K562 (cell line): ENCODE measurements around the gene LAGE3. TPM values are rescaled to one million over a fixed set of nuclear protein-coding genes. Genes with fewer than 3 reads are reported as not detected.

Experiments
- HLTF ChIP-seq: fragments of 450-650 bp; IDR thresholded peaks from 2 replicates; pipeline ENCODE4 v1.6.1; 2016
- HMGN3 ChIP-seq: IDR thresholded peaks from 2 replicates; pipeline ENCODE4 v1.6.1; 2011; ENCODE audit warnings: borderline replicate concordance, low read depth, mild to moderate bottlenecking, mixed read lengths, low read length; ENCODE audit not compliant: insufficient read length; ENCODE audit errors: extremely low read depth
- ILK ChIP-seq: fragments of 450-650 bp; IDR thresholded peaks from 2 replicates; pipeline ENCODE4 v1.6.1; 2016; ENCODE audit warnings: missing genetic modification characterization, low read depth, mild to moderate bottlenecking, missing compliant biosample characterization, moderate library complexity, borderline replicate concordance
- MTA2 ChIP-seq: fragments of 450-650 bp; IDR thresholded peaks from 2 replicates; pipeline ENCODE4 v1.6.1; 2016; ENCODE audit warnings: low read depth
- PCBP1 ChIP-seq: fragments of 200-400 bp; formaldehyde crosslinking; IDR thresholded peaks from 2 replicates; pipeline ENCODE4 v1.6.1; 2018; ENCODE audit warnings: mild to moderate bottlenecking, low read depth, low read length; ENCODE audit not compliant: poor library complexity, severe bottlenecking
- POLR2G ChIP-seq: fragments of 200-400 bp; formaldehyde crosslinking; IDR thresholded peaks from 2 replicates; pipeline ENCODE4 v1.6.1; 2017; ENCODE audit warnings: low read depth, mild to moderate bottlenecking, antibody characterized with exemption, low read length, moderate library complexity
- TAF1 ChIP-seq: IDR thresholded peaks from 2 replicates; pipeline ENCODE4 v1.6.1; 2011; ENCODE audit warnings: mild to moderate bottlenecking, low read length, moderate library complexity; ENCODE audit not compliant: insufficient read depth, control insufficient read depth, severe bottlenecking; ENCODE audit errors: extremely low read depth
- U2AF1 ChIP-seq: fragments of 200-400 bp; formaldehyde crosslinking; optimal IDR thresholded peaks from 2 replicates; pipeline ENCODE3; 2017; ENCODE audit warnings: mild to moderate bottlenecking, low read depth, low read length, moderate library complexity
- U2AF2 ChIP-seq: fragments of 200-400 bp; formaldehyde crosslinking; optimal IDR thresholded peaks from 2 replicates; pipeline ENCODE3; 2017; ENCODE audit warnings: low read depth, mild to moderate bottlenecking, low read length
- ZKSCAN8 ChIP-seq: fragments of 200-800 bp; sonication (Bioruptor generic); IDR thresholded peaks from 2 replicates; pipeline ENCODE4 v1.6.1; 2016; ENCODE audit warnings: missing genetic modification characterization, missing compliant biosample characterization
- ZNF224 ChIP-seq: sonication (generic); formaldehyde crosslinking; IDR thresholded peaks from 2 replicates; pipeline ENCODE4 v1.8.0; 2022; ENCODE audit warnings: mild to moderate bottlenecking, missing genetic modification reagents
- ZNF324 ChIP-seq: fragments of 250-450 bp; sonication (Bioruptor Pico); IDR thresholded peaks from 2 replicates; pipeline ENCODE4 v1.4.0; 2020; ENCODE audit warnings: mild to moderate bottlenecking
- ZNF668 ChIP-seq: fragments of 250-450 bp; sonication (Bioruptor Pico); IDR thresholded peaks from 2 replicates; pipeline ENCODE4 v1.8.0; 2022; ENCODE audit warnings: mild to moderate bottlenecking, inconsistent platforms
- polyA plus RNA-seq, 8 experiments: library from polyadenylated mRNA; depleted of rRNA in 4 of 8; stranded (reverse) in 5 of 8; unstranded in 3 of 8; fragments of >200 nt; fragmentation: Nextera tagmentation in 2 of 8; fragmentation: Illumina TruSeq in 1 of 8; extraction: Ambion mirVana in 2 of 8; extraction: Trizol in 1 of 8; gene quantifications; 2 replicates each; pipeline versions ENCODE4 v1.2.1 to v1.2.3, GENCODE V29; 2011 to 2014; ENCODE audit warnings: inconsistent platforms in 1 of 8, missing spikeins in 1 of 8
- total RNA-seq, 7 experiments: library from RNA; depleted of rRNA in 6 of 7; stranded (reverse); fragments of >200 nt in 6 of 7; fragmentation: Illumina TruSeq in 2 of 7; extraction: Trizol in 2 of 7; gene quantifications; 2 replicates each; pipeline versions ENCODE4 v1.2.1 to v1.2.3, GENCODE V29; 2011 to 2021; ENCODE audit warnings: low replicate concordance in 1 of 7
- TF ChIP-seq, protein P1 (sequence below): fragments of 250-450 bp; sonication (Bioruptor Pico); IDR thresholded peaks from 2 replicates; pipeline ENCODE4 v1.8.0; 2021; ENCODE audit warnings: mild to moderate bottlenecking, moderate library complexity
- TF ChIP-seq, protein P2 (sequence below): fragments of 250-450 bp; sonication (Bioruptor Pico); IDR thresholded peaks from 2 replicates; pipeline ENCODE4 v1.5.0; 2021
- TF ChIP-seq, protein P3 (sequence below): sonication (generic); formaldehyde crosslinking; IDR thresholded peaks from 2 replicates; pipeline ENCODE4 v1.9.0; 2022; ENCODE audit warnings: mild to moderate bottlenecking, missing genetic modification reagents
- TF ChIP-seq, protein P4 (sequence below): sonication (generic); formaldehyde crosslinking; IDR thresholded peaks from 2 replicates; pipeline ENCODE4 v1.8.0; 2022; ENCODE audit warnings: mild to moderate bottlenecking, missing genetic modification reagents
- TF ChIP-seq, protein P5 (sequence below): sonication (generic); formaldehyde crosslinking; IDR thresholded peaks from 2 replicates; pipeline ENCODE4 v1.8.1; 2023; ENCODE audit warnings: mild to moderate bottlenecking, missing genetic modification reagents

LAGE3 gene
- total and polyA plus RNA-seq, 9 of the 15 experiments (the other 6 are each of a cell fraction or from before 2014, with no cell fraction given): 28.2 to 125 (median 35.8) TPM

- TF ChIP-seq ZKSCAN8 (CRISPR knock-in tag): no peak
- TF ChIP-seq PCBP1: no peak
- TF ChIP-seq U2AF1: no peak
- TF ChIP-seq POLR2G: no peak
- TF ChIP-seq, protein P1, sequence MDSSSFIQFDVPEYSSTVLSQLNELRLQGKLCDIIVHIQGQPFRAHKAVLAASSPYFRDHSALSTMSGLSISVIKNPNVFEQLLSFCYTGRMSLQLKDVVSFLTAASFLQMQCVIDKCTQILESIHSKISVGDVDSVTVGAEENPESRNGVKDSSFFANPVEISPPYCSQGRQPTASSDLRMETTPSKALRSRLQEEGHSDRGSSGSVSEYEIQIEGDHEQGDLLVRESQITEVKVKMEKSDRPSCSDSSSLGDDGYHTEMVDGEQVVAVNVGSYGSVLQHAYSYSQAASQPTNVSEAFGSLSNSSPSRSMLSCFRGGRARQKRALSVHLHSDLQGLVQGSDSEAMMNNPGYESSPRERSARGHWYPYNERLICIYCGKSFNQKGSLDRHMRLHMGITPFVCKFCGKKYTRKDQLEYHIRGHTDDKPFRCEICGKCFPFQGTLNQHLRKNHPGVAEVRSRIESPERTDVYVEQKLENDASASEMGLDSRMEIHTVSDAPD: no peak
- TF ChIP-seq MTA2: no peak
- no peak for TF ChIP-seq ZNF324 (CRISPR knock-in tag)
- TF ChIP-seq, protein P2, sequence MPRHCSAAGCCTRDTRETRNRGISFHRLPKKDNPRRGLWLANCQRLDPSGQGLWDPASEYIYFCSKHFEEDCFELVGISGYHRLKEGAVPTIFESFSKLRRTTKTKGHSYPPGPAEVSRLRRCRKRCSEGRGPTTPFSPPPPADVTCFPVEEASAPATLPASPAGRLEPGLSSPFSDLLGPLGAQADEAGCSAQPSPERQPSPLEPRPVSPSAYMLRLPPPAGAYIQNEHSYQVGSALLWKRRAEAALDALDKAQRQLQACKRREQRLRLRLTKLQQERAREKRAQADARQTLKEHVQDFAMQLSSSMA: no peak
- no peak for TF ChIP-seq ZNF224
- TF ChIP-seq TAF1: no peak
- TF ChIP-seq, protein P3, sequence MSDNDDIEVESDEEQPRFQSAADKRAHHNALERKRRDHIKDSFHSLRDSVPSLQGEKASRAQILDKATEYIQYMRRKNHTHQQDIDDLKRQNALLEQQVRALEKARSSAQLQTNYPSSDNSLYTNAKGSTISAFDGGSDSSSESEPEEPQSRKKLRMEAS (CRISPR knock-in tag): peak; percentile 54
- TF ChIP-seq, protein P4, sequence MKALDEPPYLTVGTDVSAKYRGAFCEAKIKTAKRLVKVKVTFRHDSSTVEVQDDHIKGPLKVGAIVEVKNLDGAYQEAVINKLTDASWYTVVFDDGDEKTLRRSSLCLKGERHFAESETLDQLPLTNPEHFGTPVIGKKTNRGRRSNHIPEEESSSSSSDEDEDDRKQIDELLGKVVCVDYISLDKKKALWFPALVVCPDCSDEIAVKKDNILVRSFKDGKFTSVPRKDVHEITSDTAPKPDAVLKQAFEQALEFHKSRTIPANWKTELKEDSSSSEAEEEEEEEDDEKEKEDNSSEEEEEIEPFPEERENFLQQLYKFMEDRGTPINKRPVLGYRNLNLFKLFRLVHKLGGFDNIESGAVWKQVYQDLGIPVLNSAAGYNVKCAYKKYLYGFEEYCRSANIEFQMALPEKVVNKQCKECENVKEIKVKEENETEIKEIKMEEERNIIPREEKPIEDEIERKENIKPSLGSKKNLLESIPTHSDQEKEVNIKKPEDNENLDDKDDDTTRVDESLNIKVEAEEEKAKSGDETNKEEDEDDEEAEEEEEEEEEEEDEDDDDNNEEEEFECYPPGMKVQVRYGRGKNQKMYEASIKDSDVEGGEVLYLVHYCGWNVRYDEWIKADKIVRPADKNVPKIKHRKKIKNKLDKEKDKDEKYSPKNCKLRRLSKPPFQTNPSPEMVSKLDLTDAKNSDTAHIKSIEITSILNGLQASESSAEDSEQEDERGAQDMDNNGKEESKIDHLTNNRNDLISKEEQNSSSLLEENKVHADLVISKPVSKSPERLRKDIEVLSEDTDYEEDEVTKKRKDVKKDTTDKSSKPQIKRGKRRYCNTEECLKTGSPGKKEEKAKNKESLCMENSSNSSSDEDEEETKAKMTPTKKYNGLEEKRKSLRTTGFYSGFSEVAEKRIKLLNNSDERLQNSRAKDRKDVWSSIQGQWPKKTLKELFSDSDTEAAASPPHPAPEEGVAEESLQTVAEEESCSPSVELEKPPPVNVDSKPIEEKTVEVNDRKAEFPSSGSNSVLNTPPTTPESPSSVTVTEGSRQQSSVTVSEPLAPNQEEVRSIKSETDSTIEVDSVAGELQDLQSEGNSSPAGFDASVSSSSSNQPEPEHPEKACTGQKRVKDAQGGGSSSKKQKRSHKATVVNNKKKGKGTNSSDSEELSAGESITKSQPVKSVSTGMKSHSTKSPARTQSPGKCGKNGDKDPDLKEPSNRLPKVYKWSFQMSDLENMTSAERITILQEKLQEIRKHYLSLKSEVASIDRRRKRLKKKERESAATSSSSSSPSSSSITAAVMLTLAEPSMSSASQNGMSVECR (CRISPR knock-in tag): 0 out of 2 replicates have a peak, but pooled peaks have one; percentile 41
- no peak for TF ChIP-seq ZNF668 (CRISPR knock-in tag)
- peak; percentile 8 for TF ChIP-seq HMGN3
- no peak for TF ChIP-seq HLTF
- TF ChIP-seq ILK: no peak
- TF ChIP-seq U2AF2: no peak
- TF ChIP-seq, protein P5, sequence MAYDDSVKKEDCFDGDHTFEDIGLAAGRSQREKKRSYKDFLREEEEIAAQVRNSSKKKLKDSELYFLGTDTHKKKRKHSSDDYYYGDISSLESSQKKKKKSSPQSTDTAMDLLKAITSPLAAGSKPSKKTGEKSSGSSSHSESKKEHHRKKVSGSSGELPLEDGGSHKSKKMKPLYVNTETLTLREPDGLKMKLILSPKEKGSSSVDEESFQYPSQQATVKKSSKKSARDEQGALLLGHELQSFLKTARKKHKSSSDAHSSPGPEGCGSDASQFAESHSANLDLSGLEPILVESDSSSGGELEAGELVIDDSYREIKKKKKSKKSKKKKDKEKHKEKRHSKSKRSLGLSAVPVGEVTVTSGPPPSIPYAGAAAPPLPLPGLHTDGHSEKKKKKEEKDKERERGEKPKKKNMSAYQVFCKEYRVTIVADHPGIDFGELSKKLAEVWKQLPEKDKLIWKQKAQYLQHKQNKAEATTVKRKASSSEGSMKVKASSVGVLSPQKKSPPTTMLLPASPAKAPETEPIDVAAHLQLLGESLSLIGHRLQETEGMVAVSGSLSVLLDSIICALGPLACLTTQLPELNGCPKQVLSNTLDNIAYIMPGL (CRISPR knock-in tag): no peak
Measured at GRCh38 chrX:154485150-154486051, 6.3 kb upstream of the LAGE3 start (continued).
